G401 (cell line): ENCODE measurements around the gene WDR74. TPM values are rescaled to one million over a fixed set of nuclear protein-coding genes. Genes with fewer than 3 reads are reported as not detected.

ENCODE experiments used
- DNase-seq: peaks from one replicate; pipeline ENCODE4 v3.0.0-alpha.2; 2015; ENCODE audit warnings: low spot score
- in situ Hi-C: cut with HindIII; loops from 2 replicates; pipeline ENCODE4 v1.10.0; 2016; ENCODE audit warnings: low sequenced_read_pairs, mixed read lengths
- total RNA-seq: library from RNA; depleted of rRNA; stranded (reverse); fragments of >200 nt; shearing (Covaris generic); gene quantifications from 2 replicates; pipeline ENCODE4 v1.2.3, GENCODE V29; 2014; rRNA removed

WDR74 gene
- total RNA-seq = 103 and 110 TPM in 2 replicates

GRCh38 chr11:62839050-62839945 is at the start of gene WDR74:
WDR74 (minus strand) TSS chr11:62839590; CDS start chr11:62839570, 20 bp downstream.
- in situ Hi-C loops = no loop called here
- DNase-seq = peak; percentile 94

- DNase-seq = no peak
- in situ Hi-C loops = no loop called here
Measured at GRCh38 chr11:62889126-62889483, 49.7 kb upstream of the WDR74 start.

GRCh38 chr11:62888406-62888805 is 49.0 kb upstream of the WDR74 start:
- in situ Hi-C loops = no loop called here
- no peak for DNase-seq

GRCh38 chr11:62885137-62885750 is 45.9 kb upstream of the WDR74 start:
- no peak for DNase-seq
- in situ Hi-C loops = no loop called here

- DNase-seq = no peak
- in situ Hi-C loops = no loop called here
Measured at GRCh38 chr11:62883673-62884072, 44.3 kb upstream of the WDR74 start.

GRCh38 chr11:62882788-62883501 is 43.6 kb upstream of the WDR74 start:
- no peak for DNase-seq
- in situ Hi-C loops = no loop called here

GRCh38 chr11:62882431-62882749 is 43.0 kb upstream of the WDR74 start:
- in situ Hi-C loops = no loop called here
- no peak for DNase-seq

GRCh38 chr11:62881579-62882430 is 42.4 kb upstream of the WDR74 start:
- DNase-seq = peak; percentile 73
- in situ Hi-C loops = no loop called here

GRCh38 chr11:62880803-62881578 is 41.6 kb upstream of the WDR74 start, which contains the start of gene SLC3A2:
SLC3A2 (plus strand) TSS chr11:62880896; CDS start chr11:62881024, 128 bp downstream.
- DNase-seq = peak; percentile 84
- in situ Hi-C loops = no loop called here

- in situ Hi-C loops = no loop called here
- no peak for DNase-seq
Measured at GRCh38 chr11:62880231-62880802, 40.9 kb upstream of the WDR74 start.

- no peak for DNase-seq
- in situ Hi-C loops = no loop called here
Measured at GRCh38 chr11:62879235-62879978, 40.0 kb upstream of the WDR74 start.

- in situ Hi-C loops = no loop called here
- DNase-seq = no peak
Measured at GRCh38 chr11:62876712-62877111, 37.3 kb upstream of the WDR74 start.

- in situ Hi-C loops = no loop called here
Measured at GRCh38 chr11:62875698-62876478, 36.5 kb upstream of the WDR74 start.

GRCh38 chr11:62874851-62875250 is 35.5 kb upstream of the WDR74 start:
- DNase-seq = no peak
- in situ Hi-C loops = no loop called here

More at GRCh38 chr11:62875698-62876478, 36.5 kb upstream of the WDR74 start:
- DNase-seq = no peak

- in situ Hi-C loops = no loop called here
Measured at GRCh38 chr11:62865635-62866034, 26.2 kb upstream of the WDR74 start.

GRCh38 chr11:62863687-62864335 is 24.4 kb upstream of the WDR74 start:
- in situ Hi-C loops = no loop called here
- no peak for DNase-seq

More at GRCh38 chr11:62865635-62866034, 26.2 kb upstream of the WDR74 start:
- DNase-seq = no peak
